Measurements from ENCODE around the gene LMO1. TPM values are rescaled to one million over a fixed set of nuclear protein-coding genes. Genes with fewer than 3 reads are reported as not detected.

LMO1 gene
- total and polyA plus RNA-seq, 9 of the 15 experiments (the other 6 are each of a cell fraction or from before 2014, with no cell fraction given): not detected

DNA sequence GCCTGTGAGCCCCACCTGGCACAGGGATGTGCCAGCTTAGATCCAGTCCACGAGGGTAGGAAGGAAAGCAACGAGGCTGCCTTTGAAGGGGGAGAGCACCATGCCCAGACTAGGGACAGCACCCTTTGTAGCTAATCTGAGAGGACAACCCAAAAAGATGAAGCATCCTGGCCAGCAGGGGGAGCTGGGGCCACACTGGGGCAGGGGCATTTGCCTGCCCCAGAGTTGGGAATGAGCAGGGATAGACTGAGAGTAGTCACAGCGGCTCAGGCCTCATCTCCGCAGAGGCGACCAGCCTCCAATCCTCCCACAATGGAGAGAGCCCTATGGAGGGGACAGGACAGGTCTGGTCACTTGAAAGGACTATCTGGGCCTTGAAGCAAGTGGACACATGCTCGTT lies 16.4 kb downstream of the LMO1 start (continued):
- TF ChIP-seq REST (IDR thresholded peaks at IDR 0.05; ENCODE audit: borderline replicate concordance): peak; percentile 30; the same call in 1 of the 2 replicates
- TF ChIP-seq REST (CRISPR knock-in tag; IDR thresholded peaks at IDR 0.05; ENCODE audit: low read depth): no peak
- no peak for TF ChIP-seq ZNF165 (CRISPR knock-in tag; IDR thresholded peaks at IDR 0.05; ENCODE audit: borderline replicate concordance)
- TF ChIP-seq, protein P1, sequence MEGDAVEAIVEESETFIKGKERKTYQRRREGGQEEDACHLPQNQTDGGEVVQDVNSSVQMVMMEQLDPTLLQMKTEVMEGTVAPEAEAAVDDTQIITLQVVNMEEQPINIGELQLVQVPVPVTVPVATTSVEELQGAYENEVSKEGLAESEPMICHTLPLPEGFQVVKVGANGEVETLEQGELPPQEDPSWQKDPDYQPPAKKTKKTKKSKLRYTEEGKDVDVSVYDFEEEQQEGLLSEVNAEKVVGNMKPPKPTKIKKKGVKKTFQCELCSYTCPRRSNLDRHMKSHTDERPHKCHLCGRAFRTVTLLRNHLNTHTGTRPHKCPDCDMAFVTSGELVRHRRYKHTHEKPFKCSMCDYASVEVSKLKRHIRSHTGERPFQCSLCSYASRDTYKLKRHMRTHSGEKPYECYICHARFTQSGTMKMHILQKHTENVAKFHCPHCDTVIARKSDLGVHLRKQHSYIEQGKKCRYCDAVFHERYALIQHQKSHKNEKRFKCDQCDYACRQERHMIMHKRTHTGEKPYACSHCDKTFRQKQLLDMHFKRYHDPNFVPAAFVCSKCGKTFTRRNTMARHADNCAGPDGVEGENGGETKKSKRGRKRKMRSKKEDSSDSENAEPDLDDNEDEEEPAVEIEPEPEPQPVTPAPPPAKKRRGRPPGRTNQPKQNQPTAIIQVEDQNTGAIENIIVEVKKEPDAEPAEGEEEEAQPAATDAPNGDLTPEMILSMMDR (IDR thresholded peaks at IDR 0.05 in 2 of 3, conservative IDR thresholded peaks at IDR 0.05 in 1 of 3; ENCODE audit: insufficient read depth in 2 of 3, low read depth in 1 of 3, low read length in 3 of 3): peak; percentile 68 to 81 (median 70)
- TF ChIP-seq HDAC6 (IDR thresholded peaks at IDR 0.05; ENCODE audit: low read depth, low read length): no peak
